Glomerular visceral epithelial cell (primary cell): ENCODE measurements around the gene CACNG5.
"Not testable (repeated sequence)": the region's sequence is repeated elsewhere in the genome, so short reads cannot be mapped to it uniquely, and the experiment has no call there.

ENCODE experiments used
- DNase-seq: peaks from one replicate; pipeline ENCODE4 v3.0.0-alpha.2; 2016; ENCODE audit errors: extremely low spot score

The CACNG5 gene

DNA sequence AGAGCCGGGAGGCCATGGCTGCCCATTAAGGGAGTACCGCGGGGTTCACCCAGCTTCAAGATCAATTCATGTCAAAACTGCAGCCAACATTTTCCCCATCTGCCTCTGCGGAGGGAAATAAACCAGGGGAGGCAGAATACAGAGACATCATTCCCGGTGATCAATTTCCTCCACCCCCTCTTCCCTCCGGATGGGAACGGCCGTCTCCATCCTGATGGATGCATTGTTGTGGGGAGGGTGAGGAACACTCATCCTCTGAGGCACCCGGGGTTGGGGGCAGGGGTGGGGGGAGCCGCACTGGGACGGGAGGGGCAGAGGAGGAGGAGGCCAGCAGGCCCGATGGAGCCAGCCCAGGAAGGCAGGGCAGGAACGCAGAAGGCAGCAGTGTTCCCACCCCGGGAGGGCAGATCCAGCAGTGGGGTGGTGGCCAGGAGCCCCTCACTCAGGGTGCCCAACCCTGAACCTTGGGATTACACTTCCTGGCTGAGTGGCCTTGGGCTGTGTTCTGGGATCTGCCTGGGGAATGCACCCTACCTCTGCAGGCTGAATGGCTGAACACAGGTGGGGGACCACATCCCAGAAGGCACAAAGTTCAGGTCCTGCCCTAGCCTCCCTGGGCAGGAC is 14.2 kb downstream of the CACNG5 start:
- no peak for DNase-seq

GRCh38 chr17:66849851-66850580 is 15.1 kb downstream of the CACNG5 start:
- no peak for DNase-seq

DNA sequence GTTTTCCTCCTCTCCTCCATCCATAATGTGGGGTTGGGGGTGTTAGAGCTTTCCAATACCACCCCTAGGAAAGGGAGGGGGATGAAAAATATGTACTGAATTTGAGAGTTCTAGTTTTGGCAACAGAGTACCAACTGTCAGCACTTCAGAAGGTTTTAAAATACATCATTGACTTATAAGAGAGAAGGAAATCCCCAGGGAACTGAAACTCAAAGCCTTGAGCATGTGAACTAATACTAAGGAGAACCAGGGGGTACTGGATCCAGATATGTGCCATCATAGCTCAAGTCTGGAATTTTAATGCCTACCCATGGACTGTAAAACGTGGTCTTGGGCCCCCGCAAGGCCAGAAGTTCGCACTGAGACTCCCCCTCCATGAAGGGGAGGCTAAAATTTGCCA is 15.8 kb downstream of the CACNG5 start:
- no peak for DNase-seq

DNA sequence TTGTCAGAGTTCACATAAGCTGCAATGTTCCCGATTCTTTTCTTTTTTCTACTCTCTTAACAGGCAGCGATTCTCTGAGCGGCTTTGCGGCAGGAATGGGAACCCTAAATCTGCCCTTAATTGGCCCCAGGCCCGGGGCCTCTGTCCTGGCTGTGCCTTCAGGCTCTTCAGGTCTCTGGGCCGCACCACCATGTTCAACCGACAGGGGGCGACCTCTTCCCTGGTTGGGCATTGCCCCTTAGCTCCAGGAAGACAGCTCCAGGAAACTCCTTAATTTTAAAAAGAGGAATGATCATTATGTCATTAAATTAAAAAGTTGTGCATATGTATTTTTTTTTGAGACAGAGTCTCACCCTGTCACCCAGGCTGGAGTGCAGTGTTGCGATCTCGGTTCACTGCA is 20.3 kb downstream of the CACNG5 start:
- no peak for DNase-seq

DNA sequence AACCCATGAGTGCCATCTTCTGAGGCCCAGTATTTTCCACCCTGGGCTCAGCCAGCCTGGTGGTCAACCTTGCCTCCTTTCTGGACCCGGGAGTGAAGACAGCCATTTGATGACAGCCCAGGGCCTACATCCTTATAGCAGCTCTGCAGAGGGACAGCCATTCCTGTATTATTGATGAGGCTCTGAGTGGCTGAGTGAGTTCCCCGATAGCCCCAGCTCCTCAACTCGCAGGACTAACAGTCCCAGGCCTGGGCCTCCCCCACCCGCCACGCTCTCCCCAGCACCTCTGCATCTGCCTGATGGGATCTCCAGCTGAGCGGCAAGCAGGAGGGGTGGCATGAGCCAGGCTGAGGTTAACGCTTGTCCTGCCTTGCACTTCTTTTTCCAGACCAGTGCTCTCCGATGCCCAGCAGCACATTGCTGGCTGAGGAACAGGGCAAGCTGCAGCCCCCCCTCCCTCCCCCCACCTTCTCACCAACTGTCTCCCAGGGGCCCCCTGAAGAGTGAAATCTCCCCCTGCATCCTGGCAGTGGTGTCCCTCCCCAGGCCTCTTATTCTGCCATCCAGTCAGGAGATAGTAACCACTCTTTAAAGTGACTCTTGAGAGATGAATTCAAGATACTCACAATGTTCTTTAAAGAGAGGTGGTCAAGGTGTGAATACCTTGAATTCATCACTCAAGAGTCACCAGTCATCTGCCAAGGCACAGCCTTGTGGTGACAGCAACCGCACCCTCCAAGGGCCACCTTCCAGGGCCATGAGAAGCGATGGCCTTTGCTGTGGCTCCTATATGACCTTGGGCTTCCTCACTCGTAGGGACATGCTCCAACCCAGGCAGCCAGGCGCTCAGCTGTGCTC is 23.5 kb downstream of the CACNG5 start:
- no peak for DNase-seq

DNA sequence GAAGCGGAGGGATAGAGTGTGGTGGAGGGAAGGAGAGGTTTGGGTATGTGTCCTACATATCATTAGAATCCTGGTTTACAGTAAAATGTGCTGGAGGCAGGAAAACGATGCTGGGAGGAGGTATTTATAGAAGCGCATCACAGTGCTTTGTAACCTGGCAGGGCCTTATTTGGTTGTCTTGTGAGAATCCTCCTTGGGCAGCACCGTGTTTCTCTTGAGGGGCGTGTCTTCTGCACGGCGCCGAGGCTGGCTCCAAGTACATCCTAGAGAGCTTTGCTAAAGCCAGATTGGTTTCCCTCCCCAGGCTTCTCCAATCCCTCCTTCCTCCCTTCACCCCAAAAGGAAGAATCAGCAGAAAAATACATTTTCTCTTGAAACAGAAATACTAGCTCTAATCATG is 24.4 kb downstream of the CACNG5 start:
- no peak for DNase-seq

- DNase-seq, result no peak
These were observed 25.3 kb downstream of the CACNG5 start for GRCh38 chr17:66860204-66860603.

GRCh38 chr17:66863820-66864219 is 28.9 kb downstream of the CACNG5 start:
- DNase-seq, result no peak

DNA sequence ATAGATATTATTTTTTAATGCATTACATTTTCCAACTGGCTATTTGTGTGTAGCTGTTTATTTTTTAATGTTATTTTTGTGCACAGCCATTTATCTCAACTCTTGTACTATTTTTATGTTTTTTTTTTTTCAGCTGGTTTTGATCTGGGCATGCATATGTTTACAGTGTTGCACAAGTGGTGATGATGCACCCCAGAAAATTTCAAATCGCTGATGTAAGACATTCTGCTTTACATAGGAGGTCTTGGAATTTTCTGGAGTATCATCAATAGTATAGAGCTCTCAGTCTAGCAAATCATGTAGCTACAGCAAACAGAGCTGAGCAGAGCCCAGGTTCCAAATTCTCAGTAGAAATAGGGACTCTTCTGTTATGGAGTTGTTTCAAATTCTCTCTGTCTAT is 30.2 kb downstream of the CACNG5 start:
- no peak for DNase-seq

DNA sequence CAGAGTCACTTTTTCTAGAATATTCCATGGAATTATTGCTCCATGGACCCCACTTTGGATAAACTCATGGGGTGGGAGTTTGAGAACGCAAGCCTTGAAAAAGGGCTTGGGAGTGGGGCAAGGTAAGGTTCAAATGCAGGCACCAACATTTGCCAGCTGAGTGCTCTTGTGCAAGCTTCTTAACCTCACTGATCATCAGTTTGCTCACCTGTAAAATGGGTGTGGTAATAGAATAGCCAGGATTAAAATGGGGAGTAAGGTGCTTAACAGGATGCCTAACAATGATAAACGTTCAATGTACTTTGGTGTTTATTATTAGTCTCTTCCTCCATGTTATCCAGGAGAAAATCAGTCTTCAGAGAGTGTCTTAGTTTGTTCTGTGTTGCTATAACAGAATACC is 39.0 kb downstream of the CACNG5 start:
- no peak for DNase-seq

DNA sequence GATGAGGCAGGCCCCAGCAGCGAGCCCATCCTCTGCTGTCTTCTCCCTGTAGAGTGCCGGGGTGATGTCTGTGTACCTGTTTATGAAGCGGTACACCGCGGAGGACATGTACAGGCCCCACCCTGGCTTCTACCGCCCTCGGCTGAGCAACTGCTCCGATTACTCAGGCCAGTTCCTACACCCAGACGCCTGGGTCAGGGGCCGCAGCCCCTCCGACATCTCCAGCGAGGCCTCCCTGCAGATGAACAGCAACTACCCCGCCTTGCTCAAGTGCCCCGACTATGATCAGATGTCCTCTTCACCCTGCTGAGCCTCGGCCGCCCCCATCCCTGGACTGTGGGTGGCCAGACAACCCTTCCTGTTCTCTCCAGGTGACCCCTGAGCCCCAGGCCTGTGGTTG is 50.0 kb downstream of the CACNG5 start:
- no peak for DNase-seq

DNA sequence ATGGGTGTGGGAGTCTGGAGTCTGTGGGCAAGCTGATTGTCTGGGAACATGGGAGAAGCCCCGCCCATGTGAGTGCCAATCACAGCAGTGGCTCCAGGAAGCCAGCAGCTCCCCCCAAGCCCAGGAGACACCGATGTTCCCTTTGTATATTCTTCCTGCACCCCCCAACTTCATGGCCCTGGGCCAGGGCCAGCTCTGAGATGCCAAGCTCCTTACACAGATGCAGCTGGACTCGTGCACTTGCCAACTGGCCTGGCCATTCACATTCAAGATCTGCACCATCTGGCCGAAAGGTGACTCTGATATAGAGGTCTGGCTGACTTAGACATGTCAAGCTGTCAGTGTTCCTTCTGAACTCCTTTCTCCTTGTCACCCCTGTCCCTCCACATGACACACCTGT is 50.5 kb downstream of the CACNG5 start:
- DNase-seq, result no peak

DNA sequence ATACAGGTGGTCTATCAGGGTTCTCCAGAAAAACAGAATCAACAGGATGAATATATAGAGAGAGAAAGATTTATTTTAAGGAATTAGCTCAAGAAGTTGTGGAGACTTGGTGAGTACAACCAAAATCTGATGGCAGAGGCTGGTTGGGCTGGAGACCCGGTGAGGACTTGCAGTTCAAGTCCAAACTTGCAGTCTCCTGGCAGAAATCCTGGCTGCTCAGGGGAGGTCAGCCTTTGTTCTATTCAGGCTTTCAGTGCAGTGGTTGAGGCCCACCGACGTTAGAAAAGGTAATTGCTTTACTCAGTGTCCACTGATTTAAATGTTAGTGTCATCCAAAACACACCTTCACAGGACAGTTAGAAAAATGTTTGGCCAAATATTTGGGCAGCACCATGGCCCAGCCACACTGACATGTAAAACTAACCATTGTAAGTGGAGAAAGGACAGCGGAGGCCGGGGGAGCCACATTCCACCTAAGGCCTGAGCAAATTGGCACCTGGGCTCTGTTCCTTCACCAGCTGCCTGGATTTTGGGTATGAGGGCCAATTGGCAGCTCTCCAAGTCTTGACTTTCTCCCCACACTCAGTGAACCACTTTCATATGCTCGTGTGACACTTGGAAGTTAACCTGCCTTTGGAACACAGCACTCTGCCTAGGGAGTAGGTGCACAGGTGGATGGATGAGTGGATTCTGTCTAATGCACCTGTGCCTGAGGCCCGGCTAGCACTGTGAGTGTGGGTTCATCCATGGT is 54.7 kb downstream of the CACNG5 start:
- no peak for DNase-seq

DNA sequence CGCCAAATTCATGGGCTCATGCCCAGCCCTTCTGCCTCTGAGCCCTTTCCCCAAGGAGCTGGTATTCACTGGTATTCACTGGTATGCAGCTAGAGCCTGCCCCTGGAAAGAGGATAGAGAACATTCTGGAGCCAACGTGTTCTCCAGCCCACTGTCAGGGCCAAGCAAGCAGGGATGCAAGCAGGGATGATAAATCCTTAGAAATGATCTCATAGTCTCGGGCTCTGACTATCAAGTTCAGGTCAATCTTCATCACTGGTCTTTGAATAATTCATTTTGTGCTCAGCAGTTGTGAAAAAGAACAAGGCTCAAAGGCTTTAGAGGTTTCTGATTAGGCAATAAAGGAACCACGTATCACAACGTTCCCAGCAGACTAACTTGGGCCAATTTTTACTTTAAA is 57.3 kb downstream of the CACNG5 start:
- DNase-seq, result no peak

DNA sequence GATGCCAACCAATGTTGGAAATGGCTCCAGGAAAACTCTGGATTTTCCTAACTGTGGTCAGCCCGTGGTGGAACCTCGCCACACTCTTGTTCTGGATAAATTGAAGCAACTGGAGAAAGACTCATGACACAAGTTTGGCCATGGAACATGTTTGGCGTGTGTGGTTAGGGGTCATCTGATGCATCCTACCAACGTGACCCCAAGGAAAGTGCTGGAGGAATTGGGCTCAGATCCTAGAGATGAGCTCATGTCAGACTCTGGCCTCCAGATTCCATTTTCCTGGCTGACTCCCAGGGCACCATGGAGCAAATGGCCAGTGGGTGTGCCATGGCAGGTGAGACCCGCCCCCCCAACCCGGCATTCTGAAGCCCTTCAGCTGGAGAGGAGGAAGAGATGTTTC is 58.5 kb downstream of the CACNG5 start:
- DNase-seq, result no peak

DNA sequence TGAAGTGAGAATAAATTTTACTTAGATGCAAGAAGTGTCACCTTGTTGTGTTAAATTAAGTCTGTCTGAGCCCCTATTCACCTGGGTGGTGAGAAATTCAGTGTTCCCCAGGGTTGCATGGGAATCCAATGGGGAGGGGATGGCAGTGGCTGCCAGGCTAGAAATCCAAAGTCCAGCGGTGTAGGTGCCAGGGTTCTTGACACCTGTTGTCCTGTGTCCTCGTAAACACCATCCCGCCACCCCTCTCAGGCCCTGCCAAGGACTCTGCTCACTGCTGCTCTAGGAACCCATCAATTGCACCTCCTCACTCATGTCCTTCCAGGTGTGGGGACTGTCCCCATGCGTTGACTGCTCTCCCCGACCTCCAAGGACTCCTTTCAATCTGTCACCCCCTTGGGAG is 58.9 kb downstream of the CACNG5 start:
- DNase-seq, result no peak

GRCh38 chr17:66897141-66897540 is 62.2 kb downstream of the CACNG5 start:
- DNase-seq, result no peak

DNA sequence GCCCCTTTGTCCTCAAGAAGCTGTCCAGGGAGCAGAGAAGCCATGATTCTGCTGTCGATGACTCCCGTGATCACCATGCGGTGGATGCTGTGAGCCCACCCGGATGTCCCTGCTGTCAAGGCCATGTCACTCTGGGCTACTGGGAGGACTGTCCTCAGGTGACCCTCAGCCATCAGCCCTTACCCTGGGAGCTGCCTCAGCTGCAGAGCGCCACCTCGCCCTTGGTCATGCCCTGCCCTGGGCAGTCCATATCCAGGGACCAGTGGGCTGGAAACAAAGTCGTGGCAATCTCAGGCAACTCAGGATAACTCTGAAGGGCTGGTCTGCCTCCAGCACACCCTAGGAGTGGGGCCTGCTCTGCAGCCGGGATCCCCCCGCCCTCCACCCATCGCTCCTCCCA is 63.6 kb downstream of the CACNG5 start:
- DNase-seq, result no peak

DNA sequence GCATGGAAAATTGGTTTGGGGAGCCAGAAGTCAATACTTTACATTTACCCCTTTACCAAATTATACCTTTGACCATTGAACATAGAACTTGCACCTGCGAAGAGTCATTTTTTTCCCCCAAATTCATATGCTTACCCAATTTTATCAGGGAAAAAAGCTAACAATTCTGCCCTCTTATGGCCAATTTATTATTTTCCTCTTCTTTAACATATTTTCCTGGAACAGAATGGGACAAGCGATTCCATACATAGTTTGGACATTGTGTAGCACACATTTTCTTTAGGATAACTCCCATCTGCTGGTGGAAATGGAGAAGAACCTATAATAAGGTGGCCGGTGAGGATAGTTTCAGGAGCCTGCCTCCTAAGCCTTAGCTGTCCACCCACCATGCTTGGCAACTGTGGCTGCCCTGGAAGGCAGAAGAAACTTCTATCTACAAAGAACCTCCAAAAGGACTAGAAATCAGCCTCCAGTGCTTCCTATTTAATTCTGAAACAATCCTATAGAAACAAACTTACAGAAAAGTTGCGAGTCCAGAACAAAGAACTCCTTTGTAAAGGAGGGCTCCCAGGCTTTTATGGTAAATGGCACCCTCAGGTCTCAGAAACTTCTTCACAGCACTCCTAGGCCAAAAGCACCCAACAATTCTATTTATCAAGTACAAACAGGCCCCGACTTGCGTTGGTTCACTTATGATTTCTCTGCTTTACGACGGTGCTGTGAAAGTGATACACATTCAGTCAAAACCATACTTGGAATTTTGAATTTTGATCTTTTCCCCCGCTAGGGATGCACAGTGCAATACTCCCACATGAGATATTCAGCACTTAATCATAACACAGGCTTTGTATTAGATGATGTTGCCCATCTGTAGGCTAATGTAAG is 65.5 kb downstream of the CACNG5 start:
- DNase-seq, result no peak

DNA sequence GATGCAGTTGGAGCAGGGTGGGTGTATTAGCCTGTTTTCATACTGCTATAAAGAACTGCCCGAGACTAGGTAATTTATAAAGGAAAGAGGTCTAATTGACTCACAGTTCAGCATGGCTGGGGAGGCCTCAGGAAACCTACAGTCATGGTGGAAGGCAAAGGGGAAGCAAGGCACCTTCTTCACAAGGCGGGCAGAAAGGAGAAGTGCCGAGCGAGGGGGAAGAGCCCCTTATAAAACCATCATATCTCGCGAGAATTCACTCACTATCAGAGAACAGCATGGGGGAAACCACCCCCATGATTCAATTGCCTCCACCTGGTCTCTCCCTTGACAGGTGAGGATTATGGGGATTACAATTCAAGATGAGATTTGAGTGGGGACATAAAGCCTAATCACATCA is 68.4 kb downstream of the CACNG5 start:
- DNase-seq, result not testable (repeated sequence)

DNA sequence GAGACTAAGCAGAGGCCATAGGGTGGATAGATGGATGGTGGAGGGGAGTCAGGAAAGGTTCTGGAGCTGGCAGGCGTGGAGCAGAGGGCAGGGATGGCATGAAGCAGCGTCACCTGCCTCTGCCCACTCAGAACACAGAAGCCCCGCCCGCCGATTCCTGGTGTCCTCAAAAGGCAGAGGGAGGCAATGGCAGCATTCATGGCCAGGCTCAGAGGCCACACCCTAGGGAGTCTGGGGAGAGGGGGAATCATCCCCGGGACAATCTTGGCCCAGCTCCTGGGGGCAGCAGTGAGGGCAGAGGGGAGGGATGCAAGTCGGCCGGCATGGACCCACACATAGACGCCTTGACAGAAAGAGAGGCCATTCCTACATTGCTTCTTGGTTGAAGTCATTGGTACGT is 68.9 kb downstream of the CACNG5 start:
- no peak for DNase-seq
